Left lobe of liver (tissue), 2 donors: Measurements from ENCODE around the gene PDZD8. TPM values are rescaled to one million over a fixed set of nuclear protein-coding genes. Genes with fewer than 3 reads are reported as not detected.

ENCODE experiments used
- ATAC-seq: fragments of 200-7000 bp; cut with Tn5 transposase; one replicate; pipeline ENCODE4 v1.9.1; 2020; ENCODE audit warnings: mild to moderate bottlenecking, moderate library complexity
- DNase-seq: peaks from one replicate; pipeline ENCODE4 v3.0.0-alpha.2; 2020; ENCODE audit warnings: low spot score
- total RNA-seq: library from RNA; stranded (reverse); gene quantifications from one replicate; pipeline ENCODE4 v1.2.1, GENCODE V29; 2021
- donor health status: DM: no; HTN: no; CAD: no; lungs with moderate emphysema.
- donor health status: DM: no; HTN: yes; CAD: no.

Gene PDZD8
- total RNA-seq, 1 donor from 2014 or later: 29.6 TPM

- DNase-seq (no peak), ATAC-seq (no peak)
Measured at GRCh38 chr10:117261501-117261900, 113.7 kb downstream of the PDZD8 start.

- DNase-seq (no peak), ATAC-seq (no peak)
Measured at GRCh38 chr10:117260084-117260483, 115.2 kb downstream of the PDZD8 start.

- DNase-seq (no peak), ATAC-seq (no peak)
Measured at GRCh38 chr10:117259279-117259678, 116.0 kb downstream of the PDZD8 start.

- no peak for ATAC-seq
- DNase-seq: no peak
Measured at GRCh38 chr10:117257721-117258120, 117.5 kb downstream of the PDZD8 start.

GRCh38 chr10:117256910-117257309 is 118.3 kb downstream of the PDZD8 start:
- DNase-seq: no peak

GRCh38 chr10:117255835-117256460 is 119.3 kb downstream of the PDZD8 start:
- no peak for ATAC-seq
- no peak for DNase-seq

More at GRCh38 chr10:117256910-117257309, 118.3 kb downstream of the PDZD8 start:
- no peak for ATAC-seq

GRCh38 chr10:117254774-117255735 is 120.2 kb downstream of the PDZD8 start:
- no peak for DNase-seq
- ATAC-seq: peak; percentile 19

- no peak for DNase-seq
- no peak for ATAC-seq
Measured at GRCh38 chr10:117254338-117254737, 120.9 kb downstream of the PDZD8 start.

GRCh38 chr10:117253908-117254307 is 121.3 kb downstream of the PDZD8 start:
- DNase-seq (no peak), ATAC-seq (no peak)

GRCh38 chr10:117250411-117250810 is 124.8 kb downstream of the PDZD8 start:
- no peak for ATAC-seq
- DNase-seq: no peak

- ATAC-seq: no peak
- DNase-seq: no peak
Measured at GRCh38 chr10:117249493-117250093, 125.6 kb downstream of the PDZD8 start.

- ATAC-seq (no peak), DNase-seq (no peak)
Measured at GRCh38 chr10:117248750-117249465, 126.3 kb downstream of the PDZD8 start.

- ATAC-seq: no peak
- DNase-seq: no peak
Measured at GRCh38 chr10:117246997-117247671, 128.1 kb downstream of the PDZD8 start.

GRCh38 chr10:117242463-117242832 is 132.8 kb downstream of the PDZD8 start:
- ATAC-seq: no peak
- DNase-seq: no peak

GRCh38 chr10:117241541-117242462 is 133.4 kb downstream of the PDZD8 start:
- ATAC-seq (peak; percentile 61), DNase-seq (no peak)

GRCh38 chr10:117240621-117241529 is 134.4 kb downstream of the PDZD8 start, which contains the start of gene SLC18A2:
Gene SLC18A2 (plus strand): TSS chr10:117241114. CDS start chr10:117241694, 580 bp downstream.
- DNase-seq: no peak
- peak; percentile 13 for ATAC-seq

GRCh38 chr10:117239721-117240620 is 135.3 kb downstream of the PDZD8 start:
- no peak for DNase-seq
- no peak for ATAC-seq
